ENCODE results near the gene RAB12. TPM values are rescaled to one million over a fixed set of nuclear protein-coding genes. Genes with fewer than 3 reads are reported as not detected.

The RAB12 gene
- total and polyA plus RNA-seq, 2 of the 8 experiments (the other 6 are each of a cell fraction or from before 2014, with no cell fraction given) = 19.7 to 45.9 TPM

- no peak for TF ChIP-seq GTF2F1 (IDR thresholded peaks at IDR 0.05; ENCODE audit: borderline replicate concordance, low read depth, low read length)
- no peak for TF ChIP-seq ASH2L (IDR thresholded peaks at IDR 0.05; ENCODE audit: low read length)
- TF ChIP-seq JUN (IDR thresholded peaks at IDR 0.05; ENCODE audit: low read depth, low read length) = no peak
- TF ChIP-seq POLR2A (IDR thresholded peaks at IDR 0.05; ENCODE audit: control extremely low read depth in 1 of 2, low read depth in 2 of 2, low read length in 2 of 2) = no peak; a peak in 1 of 3 replicates
- no peak for TF ChIP-seq CBX5 (IDR thresholded peaks at IDR 0.05; ENCODE audit: low read depth, low read length)
- no peak for TF ChIP-seq JUND (IDR thresholded peaks at IDR 0.05; ENCODE audit: low read length)
- no peak for TF ChIP-seq CTBP2 (IDR thresholded peaks at IDR 0.05; ENCODE audit: borderline replicate concordance, insufficient read depth, insufficient read length, low read length)
These were observed 2.8 kb downstream of the RAB12 start (continued) for GRCh38 chr18:8611916-8612576.
